ENCODE measurements around the gene TNFSF8.
A peak's percentile ranks its signal among the peaks of the same experiment; 100 is the strongest.

Gene TNFSF8, protein sequence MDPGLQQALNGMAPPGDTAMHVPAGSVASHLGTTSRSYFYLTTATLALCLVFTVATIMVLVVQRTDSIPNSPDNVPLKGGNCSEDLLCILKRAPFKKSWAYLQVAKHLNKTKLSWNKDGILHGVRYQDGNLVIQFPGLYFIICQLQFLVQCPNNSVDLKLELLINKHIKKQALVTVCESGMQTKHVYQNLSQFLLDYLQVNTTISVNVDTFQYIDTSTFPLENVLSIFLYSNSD

DNA sequence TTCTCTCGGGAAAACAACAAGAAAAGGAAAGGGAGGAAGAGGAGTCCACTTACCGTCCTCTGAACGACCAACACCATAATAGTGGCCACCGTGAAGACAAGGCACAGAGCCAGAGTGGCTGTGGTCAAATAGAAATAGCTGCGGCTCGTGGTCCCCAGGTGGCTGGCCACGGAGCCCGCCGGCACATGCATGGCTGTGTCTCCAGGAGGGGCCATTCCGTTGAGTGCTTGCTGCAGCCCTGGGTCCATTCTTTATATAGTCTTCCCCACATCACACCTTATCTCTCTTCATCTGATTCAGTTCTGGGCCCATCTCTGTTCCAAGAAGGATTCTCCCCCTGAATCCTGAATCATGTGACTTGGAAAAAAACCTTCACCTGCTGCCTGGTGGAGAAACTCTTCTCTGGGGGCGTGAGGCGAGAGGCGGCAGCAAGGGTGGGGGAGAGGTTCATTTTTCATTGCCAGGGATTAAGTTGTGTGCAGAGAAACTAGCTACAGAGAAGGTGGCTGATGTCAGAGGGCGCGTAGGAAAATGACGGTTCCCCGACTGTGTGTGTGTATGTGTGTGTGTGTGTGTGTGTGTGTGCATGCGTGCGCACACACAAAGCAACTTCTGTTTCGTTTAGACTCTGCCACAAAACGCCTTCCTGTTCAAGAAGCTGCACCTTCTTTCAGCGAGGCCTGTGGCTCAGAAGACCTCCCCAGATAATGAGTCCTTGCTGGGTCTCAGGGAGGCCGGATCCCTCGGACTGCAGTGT lies at the start of gene TNFSF8:
TNFSF8 (minus strand) TSS at position 536 of the 757 bp plus-strand sequence; CDS start at position 248, 288 bp downstream.
- DNase-seq (ENCODE audit: low read depth in 2 of 2) = peak; percentile 57 to 79

DNA sequence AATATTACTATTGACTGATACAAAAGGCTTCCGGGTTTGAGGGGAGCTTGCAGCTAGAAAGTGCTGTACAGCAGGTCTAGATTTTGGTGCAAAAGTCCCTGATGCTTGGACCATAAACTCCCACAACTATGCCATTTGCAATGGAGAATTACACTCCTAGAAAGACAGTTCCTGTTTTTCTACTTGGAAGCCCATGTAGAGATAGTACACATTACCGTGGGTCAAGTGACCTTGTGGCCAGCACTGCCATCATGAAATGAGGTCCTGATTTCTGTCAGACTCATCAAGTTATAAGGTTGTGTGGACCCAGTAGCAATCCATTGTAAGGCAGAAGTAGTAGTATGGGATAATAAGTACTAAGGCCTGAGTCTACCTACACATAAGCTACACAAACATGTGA lies 42.8 kb upstream of the TNFSF8 start:
- no peak for DNase-seq (ENCODE audit: low read depth in 2 of 2)

DNA sequence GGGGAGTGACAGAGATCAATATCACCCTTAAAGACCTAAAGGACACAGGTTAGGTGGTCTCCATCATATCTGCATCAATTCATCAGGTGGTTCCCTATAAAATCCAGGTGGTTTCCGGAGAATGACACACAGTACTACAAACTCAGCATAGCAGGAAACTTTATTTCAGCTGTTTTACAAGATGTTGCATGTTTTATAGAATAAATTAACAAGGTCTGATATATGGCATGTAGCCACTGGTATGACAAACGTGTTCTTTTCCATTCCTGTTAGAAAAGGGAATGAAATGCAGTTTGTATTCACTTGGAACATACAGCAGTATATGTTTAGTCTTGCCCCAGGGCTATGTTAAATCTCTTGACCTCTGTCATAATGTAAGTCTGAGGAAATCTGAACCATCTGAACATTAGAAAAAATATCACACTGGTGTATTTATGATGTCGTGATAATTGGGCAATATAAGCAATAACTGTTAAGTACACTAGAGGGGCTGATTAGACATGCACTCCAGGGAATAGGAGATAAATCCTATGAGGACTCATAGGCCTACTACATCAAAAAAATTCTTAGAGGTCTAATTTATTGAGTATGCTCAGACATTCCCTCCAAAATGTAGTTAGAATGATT lies 42.2 kb upstream of the TNFSF8 start:
- no peak for DNase-seq (ENCODE audit: low read depth in 2 of 2)

DNA sequence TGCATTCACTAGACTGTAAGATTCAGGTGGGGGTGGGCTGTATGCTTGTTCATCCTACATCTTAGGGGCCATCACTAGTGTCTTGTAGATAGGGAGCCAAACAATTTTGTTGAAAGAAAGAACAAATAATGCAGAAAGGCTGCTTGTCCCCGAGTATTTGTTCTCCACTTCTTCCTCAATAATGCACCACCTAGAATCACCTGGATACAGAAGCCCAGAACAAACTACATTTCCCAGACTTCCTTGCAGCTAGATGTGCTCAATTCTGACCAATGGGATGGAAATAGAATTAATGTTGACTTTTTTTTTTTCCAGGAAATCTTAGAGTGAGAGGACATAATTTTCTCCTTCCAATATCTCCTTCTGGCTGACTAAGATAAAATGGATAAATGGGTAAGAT lies 38.9 kb upstream of the TNFSF8 start:
- no peak for DNase-seq (ENCODE audit: low read depth in 2 of 2)

DNA sequence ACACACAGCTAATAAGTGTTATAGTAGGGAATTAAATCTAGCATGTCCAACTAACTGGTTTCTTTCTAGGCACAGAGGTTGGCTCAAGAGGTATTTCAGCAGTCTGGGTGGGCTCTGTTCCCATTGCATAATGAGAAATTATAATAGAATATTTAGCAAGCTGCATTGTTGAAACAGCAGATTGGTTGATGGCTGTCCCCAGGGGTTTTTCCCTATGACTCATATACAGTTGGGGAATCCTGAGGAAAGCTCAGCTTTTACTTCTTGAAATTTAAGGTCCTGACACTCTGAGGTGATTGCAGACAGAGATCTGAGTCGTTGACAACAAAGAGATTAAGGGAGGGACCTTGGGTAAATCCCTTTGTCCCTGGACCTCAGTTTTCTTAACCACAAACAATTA lies 38.3 kb upstream of the TNFSF8 start:
- DNase-seq (ENCODE audit: low read depth in 2 of 2) = no peak

DNA sequence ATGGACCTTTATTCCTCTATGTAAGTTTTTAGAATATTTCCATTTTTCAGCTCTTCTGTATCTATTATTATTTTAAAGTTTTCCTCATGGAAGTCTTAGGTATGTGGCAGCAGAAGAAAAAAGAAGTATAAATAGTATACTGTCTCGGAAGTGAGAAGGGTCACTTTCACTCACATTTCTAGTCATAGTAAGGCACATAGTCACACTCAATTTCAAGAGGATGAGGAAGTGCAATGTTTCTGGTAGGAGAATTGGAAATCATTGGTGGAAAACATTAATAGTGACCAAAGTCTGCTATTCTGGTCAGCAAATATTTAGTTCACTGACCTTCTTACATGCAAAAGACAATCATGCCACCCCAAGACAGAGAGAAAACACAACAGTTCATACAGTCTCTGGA lies 35.2 kb upstream of the TNFSF8 start:
- no peak for DNase-seq (ENCODE audit: low read depth in 2 of 2)

DNA sequence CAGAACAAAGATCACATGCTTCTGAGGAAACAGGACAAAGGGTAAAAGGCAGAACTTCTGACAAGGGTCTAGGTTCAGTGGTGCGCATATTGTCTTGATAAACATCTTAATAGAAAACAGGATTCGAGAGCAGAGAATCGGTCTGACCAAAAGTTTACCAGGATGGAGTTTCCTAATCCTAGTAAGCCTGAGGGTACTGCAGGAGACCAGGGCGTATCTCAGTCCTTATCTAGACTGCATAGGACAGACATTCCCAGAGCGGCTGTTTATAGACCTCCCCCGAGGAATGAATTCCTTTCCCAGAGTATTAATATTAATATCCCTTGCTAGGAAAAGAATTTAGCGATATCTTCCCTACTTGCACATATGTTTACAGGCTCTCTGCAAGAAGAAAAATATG lies 32.4 kb upstream of the TNFSF8 start:
- no peak for DNase-seq (ENCODE audit: low read depth in 2 of 2)

DNA sequence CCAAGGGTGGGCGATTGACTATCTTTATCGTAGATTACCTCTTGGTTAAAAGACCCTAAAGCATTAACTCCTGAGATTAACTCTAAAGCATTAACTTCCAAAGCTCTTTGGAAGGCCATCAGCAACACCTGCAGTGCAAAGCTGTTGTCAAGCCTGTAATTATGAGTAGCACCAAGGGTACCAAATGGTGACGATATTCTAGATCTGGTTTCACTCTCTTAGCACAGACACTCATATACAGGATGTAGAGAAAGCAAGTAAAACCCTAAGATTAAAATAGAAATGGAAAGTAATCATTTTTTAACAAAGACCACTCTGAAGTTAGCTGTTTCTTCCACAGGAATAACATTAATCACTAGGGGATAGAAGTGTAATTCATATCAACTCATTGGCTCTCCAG lies 29.9 kb upstream of the TNFSF8 start:
- DNase-seq (ENCODE audit: low read depth in 2 of 2) = no peak

DNA sequence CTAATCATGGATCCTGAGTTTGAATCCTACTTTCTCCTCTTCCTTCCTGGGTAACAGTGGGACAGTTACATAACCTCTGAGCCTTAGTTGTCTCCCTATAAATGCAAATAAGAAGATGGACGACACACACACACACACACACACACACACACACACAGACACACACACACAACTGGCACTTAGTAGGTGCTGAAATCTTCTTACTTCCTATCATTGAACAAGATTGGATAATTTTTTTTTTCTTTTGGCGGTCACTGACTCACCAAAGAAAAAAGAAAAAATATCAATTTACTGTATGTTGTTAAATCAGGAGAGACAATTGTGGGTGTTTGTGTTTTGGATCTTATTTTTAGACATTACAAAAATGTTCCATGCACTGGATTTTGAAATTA lies 28.4 kb upstream of the TNFSF8 start:
- no peak for DNase-seq (ENCODE audit: low read depth in 2 of 2)

DNA sequence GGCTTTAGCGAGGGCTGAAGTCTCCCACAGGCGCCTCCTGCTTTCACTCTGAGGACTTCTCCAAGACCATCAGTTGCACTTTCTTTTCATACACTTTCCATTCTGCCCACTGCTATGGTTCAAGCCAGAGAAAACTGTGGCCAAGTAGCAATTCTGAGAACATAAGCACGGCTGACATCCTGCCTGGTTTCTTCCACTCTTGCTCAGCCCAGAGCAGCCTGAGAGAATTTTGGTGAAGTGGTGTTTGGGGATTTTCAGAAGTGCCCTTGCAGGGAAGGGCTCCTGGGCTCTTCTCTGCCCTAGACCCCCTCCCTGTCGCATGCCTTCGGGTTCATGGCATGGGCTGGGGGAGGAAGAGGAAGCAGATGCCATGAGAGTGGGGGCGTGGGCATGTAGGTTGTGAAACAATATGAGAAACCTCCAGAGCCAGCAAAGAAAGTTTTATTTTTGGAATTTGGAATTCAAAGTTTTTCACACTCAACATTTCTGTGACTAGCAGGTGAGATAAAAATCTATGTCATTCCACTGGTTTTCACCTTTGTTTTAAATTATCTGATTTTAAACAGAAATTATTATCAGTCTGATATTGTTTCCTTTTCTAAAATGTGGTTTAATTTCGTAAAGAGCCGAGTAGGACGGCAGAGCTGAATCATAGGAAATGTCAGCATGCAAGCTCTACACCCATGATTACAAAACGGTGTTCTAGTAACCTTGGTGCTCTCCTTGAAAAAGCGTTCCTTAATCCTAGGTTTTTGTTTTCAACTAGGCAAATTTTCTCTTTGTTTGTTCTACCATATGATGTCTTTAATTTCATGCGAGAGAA lies 27.8 kb upstream of the TNFSF8 start:
- DNase-seq (ENCODE audit: low read depth in 2 of 2) = peak; percentile 22 to 40

DNA sequence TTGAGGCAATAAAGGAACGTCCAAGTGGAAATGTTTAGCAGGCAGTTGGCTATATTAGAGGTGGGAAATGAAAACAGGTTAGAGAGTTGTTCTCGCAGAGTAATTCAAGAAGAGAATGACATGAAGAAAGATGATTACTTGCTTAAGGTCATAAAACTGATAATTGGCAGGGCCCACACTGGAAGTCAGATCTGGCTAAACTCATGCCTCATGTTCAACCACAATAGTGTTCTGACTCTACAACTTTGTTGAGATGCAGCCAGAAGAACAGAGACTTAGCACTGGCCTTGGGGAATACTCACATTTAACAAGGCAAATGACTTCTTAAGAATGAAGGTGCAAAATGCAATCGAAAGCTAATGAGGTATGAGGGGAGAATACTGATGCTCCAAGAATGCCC lies 27.2 kb upstream of the TNFSF8 start:
- DNase-seq (ENCODE audit: low read depth in 2 of 2) = no peak

DNA sequence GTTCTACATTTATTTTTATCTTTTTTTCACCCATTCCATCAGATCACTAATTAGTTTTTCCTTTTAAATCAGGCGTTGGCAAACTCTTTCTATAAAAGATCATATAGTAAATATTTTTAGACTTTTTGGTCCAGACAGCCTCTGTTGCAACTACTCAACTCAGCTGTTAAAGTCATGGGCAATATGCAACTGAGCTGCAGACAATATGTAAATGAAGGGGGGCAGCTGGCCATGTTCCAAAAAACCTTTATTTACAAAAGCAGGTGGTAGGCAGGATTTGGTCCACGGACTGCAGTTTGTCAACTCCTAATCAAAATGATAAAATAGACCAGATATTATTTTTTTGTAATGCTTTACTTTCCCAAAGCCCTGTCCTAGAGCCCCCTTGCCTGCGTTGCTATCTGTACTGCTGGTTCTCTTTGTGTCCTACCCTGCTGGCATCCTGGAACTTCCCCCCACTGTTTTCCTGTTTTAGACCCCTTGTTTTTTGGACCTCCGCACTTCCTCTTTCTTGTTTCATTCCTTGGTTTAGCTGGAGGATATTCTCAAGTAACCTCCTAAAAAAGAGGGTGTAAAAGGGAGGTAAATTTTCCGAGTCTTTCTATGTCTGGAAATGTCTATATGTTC lies 24.7 kb upstream of the TNFSF8 start:
- DNase-seq (ENCODE audit: low read depth in 2 of 2) = no peak

DNA sequence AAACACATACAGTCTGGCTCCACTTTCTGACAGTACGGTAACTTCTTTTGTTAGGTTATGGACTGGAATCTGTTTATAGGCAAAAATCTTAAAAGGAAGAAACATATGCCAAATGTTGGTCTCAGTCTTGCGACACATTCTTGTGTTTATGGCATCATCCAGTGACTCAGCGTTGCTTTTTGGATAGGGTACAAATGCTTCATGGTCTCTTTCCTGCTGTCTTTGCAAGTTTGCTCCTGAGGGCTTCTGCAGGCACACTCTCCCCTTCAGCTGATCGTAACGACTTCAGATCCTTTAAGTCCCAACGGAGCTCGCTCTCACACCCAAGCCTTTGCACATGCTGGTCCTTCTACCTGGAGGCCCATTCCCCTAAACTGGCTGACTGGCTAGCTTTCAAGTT lies 23.6 kb upstream of the TNFSF8 start:
- DNase-seq (ENCODE audit: low read depth in 2 of 2) = peak in 1 of 2 donors; percentile 18

DNA sequence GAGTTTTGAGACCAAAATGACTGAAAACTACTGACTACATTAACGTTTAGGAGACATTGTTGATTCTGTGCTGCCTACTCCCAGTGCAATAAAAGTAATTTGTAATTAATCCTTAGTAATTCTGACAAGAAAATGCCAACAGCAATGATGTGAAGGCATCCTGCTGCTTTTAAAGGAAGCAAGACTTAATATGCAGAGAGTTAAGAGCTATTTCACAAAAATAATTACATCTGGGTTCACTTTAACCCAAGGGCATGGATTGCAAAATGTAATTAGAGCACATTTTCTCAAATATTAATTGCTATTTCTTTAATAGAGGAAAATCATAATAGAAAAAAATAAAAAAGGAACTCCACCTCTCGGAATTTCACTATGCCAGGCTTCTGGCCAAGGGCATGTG lies 22.7 kb upstream of the TNFSF8 start:
- DNase-seq (ENCODE audit: low read depth in 2 of 2) = no peak

DNA sequence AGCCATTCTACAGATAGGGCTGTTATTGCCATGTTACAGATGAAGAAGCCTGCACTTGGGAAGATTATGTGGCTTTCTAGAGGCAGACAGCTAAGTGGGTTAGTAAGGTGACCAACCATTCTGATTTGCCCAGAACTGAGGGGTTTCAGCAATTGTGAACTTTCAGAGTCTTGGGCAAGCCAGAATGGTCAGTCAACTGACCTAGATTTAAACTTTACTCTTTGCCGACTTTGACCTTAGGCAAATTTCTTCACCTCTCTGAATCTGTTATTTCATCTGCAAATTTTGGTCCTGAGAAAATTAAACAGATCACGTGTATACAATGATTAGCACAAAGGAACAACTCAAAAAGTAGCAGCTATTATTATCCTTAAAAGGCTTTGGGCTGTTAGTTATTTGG lies 20.4 kb upstream of the TNFSF8 start:
- no peak for DNase-seq (ENCODE audit: low read depth in 2 of 2)

DNA sequence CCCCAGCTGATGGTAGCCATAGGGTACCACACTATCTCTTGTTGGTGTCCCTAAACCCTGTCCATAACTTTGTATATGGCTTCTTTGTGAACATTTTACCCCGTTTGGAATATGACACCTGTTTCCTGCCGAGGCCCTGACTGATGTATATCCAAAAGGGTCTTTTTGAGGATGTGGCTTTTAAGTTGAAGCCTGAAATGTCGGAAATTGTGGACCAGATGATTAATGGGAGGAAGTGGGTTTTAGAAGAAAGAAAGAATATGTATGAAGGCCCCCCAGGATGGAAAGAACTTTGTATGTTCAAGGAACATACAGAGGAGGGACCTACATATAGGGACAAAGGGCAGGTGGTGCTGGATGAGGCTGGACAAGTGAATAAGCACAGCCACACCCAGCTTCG lies 16.7 kb upstream of the TNFSF8 start:
- no peak for DNase-seq (ENCODE audit: low read depth in 2 of 2)

DNA sequence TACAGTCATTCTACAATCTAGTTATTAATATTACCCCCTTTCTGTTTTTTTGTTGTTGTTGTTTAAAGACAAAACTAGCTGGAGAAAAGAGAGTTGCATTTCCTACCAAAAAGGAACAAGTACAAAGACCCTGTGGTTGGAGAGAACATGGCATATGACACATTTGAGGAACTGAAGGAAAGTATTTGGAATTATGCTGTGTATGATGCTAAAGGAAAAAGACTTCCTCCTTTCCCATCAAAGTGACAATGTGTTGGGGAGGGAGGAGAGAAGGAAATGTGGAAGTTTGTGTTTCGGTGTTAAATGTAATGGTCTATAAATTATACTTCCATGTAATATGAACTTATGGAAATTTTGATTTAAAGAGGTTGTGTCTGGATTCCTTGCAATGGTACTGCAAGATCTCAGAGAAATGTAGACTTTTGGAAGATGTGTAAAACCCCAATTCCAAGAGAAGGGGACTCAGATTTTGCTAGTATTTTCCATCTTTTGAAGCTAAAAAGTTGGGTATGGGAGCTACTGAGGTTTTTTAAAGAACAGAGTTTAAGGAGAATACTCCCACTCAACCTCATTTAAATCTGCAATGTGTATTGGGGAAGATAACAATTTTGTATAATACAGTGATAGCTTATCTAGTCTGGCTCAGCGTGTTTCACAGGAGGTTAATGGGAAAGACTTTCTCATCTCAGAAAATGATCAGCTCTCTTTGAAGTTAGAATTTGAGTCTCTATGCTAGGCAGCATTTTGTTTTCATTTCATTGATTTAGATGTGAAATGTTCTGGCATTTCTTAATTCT lies 15.4 kb upstream of the TNFSF8 start:
- DNase-seq (ENCODE audit: low read depth in 2 of 2) = no peak

DNA sequence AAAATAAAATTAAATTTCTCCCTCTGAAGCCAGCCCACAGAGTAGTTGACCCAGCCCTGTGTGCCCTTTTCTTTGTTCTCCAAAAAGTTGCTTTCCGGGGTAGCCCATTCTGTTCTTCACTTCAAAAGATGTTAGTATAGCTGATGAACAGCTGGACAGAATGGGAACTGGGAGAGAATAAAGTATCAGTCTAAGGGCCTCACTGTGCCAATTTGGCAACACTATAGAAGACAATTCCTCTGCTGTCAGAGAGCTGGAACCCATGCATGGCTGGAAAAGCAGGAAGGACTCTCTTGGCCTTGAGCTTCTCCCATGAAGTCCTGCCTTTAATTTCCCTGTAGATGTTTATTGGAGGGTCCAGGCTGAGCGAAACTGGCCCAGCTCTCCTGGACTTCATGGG lies 11.0 kb upstream of the TNFSF8 start:
- no peak for DNase-seq (ENCODE audit: low read depth in 2 of 2)

DNA sequence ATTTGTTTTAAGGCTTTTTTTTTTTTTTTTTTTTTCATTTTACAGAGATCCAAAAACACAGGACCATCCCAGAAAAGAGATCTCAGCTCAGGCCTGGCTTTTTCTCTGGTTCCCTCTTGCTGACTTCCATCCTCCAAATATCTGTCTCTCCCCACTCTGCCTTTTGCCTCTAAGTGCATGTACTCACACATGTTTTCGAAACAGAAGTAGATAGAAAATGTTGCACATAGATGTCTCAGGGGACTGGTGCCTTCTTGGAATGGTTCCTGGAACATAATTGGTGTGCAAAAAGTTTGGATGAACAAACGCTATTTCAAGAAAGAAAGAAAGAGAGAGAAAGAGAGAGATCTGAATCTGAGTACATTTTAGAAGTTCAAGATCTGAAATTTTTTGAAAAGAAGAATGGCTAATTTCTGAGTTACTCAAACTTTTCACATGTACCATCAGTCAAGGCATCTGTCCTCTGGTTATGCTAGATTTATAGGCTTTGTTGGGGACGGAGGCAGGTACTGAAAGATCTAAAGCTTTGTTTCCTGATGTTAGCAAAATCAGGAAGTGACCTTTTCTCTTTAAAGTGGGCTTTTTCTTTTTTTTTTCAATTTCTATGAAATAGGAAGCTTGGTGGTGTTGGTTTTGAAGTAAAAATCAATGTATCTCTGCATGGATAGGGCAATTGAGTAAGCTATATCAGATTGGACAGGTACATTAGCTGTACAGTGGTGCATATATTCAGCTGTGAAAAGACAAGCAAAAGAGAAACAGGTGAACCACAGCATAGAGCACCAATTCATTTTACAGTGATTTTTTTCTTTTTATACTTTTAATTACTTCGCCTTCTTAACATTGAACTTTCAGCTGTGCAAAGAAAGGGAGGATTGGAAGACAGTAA lies 8.5 kb upstream of the TNFSF8 start:
- DNase-seq (ENCODE audit: low read depth in 2 of 2) = no peak

DNA sequence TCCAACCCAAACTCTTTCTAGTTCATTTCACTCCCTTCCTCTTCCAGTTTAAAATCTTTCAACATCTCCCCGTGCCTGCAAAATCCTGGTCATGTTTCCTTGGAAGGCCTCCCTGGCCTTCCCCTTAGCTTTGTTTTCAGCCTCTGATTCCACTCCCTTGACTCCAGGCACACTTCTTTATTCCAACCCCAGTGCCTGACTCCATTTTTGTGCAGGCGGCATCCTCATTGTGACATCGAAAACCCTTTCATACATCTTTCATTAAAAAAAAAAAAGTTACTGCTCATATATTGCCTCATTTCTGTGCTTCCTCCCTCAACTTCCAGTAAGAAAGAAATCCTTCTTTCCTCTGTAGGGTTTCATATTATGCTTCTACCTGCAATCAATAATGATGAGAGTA lies 7.1 kb upstream of the TNFSF8 start:
- no peak for DNase-seq (ENCODE audit: low read depth in 2 of 2)
